Neural progenitor cell (in vitro differentiated cells): Measurements from ENCODE around the gene F11R.

Experiments used
- CTCF ChIP-seq: fragments of 200-600 bp; sonication (generic); IDR thresholded peaks from 2 replicates; pipeline ENCODE4 v1.5.1; 2017; ENCODE audit warnings: antibody characterized with exemption, mild to moderate bottlenecking
- EZH2 ChIP-seq: fragments of 200-600 bp; sonication (generic); IDR thresholded peaks from 2 replicates; pipeline ENCODE4 v1.6.1; 2017; ENCODE audit warnings: antibody characterized with exemption, mild to moderate bottlenecking, moderate library complexity
- EZH2phosphoT487 ChIP-seq: fragments of 200-600 bp; sonication (generic); IDR thresholded peaks from 2 replicates; pipeline ENCODE4 v1.6.1; 2017; ENCODE audit warnings: antibody characterized with exemption

- no peak for TF ChIP-seq EZH2
- no peak for TF ChIP-seq CTCF
- no peak for TF ChIP-seq EZH2phosphoT487
Measured at GRCh38 chr1:161038523-161039153, 17.7 kb upstream of the F11R start, which contains the start of gene TSTD1.
